ENCODE measurements around the gene ANKRD33B.
"Not testable (repeated sequence)": the region's sequence is repeated elsewhere in the genome, so short reads cannot be mapped to it uniquely, and the experiment has no call there.

The ANKRD33B gene

DNA sequence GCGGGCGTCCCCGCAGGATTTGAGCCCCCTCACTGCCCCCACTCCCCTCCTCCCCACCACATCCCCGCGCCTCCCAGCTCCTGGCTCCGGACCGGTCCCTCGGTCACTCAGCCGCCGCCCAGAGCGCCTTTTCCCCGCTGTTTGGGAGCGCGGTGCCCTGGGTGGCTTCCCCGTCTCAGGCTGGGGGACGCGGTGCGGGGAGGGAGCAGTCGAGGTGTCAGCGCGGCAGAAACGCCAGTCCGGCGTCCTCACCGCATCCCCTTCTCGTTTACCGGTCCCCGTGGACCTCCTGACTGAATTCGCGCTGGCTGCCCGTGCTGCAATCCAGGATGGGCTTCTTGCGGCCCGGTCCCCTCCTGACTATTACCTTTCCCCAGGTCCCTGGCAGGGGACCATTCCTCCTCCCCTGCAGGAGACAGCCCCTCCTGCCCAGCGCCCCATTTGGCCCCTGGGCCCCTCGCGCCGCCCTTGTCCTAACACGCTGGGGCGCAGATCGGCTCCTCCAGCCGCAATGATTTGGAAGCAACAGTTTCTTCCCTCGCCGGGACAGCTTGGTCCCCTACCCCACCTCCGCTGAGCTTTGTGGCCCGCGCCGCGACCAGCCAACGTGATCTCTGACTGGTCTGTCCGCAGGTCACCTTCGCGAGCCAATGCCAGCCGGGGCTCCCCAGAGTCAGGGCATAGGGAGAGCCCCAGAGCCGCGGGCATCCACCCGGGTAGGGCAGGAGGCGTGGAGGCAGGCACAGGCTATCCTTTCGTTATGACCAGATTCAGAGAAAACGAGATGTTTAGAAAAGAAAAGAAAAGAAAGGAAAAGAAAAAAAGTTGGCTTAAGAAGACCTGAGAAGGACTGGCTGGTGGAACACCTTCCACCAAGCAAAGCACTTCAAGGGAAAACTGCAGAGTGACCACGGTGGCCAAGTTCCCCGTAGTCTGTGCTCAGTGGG is 1.2 kb downstream of the ANKRD33B start:
- DNase-seq = no peak

DNA sequence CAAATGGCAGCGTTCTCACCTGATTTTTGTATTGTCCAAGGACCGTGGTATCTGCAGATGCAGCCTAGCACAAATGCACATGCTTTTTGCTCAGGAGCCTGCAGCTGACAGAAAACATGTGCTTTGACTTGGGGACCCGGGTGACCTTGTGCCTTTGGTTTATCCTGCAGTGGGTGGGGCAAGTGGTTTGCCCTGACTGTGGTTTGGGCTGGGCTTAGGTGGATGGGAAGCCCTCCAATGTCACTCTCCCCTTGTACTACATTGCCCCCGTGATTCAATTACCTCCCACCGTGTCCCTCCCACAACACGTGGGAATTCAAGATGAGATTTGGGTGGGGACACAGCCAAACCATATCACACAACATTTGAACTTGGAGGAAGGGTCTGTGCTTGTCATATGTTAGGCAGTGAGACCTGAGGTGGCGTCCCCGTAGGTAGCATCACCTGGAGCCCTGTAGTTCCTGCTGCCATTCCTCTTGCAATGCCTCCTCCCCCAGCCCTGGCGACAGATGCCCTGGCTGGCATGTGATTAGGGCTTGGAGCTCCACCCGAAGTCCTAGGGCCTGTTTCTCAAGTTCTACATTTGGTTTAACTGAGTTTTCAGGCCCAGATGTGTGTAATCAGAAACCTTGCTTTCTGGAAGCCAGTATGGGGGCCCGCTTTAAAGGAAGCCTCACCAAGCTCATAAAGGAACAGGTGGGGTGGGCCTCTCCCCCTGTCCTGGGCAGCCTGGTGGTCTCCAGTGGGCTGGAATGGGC is 2.1 kb downstream of the ANKRD33B start:
- Histone ChIP-seq H3K4me3 (ENCODE audit: low read depth, low read length) (no peak overlapping the region), H3K27me3 (replicated peaks) (no peaks in the 10 kb centered on the region), H3K36me3 (replicated peaks) (no peaks in the 10 kb centered on the region), H3K27ac (no peak overlapping the region)
- in situ Hi-C loops (cut with HindIII; ENCODE audit: low pct_ligation_motif_present, low sequenced_read_pairs) = no loop called here
- no peak for DNase-seq
- TF ChIP-seq, protein P1, sequence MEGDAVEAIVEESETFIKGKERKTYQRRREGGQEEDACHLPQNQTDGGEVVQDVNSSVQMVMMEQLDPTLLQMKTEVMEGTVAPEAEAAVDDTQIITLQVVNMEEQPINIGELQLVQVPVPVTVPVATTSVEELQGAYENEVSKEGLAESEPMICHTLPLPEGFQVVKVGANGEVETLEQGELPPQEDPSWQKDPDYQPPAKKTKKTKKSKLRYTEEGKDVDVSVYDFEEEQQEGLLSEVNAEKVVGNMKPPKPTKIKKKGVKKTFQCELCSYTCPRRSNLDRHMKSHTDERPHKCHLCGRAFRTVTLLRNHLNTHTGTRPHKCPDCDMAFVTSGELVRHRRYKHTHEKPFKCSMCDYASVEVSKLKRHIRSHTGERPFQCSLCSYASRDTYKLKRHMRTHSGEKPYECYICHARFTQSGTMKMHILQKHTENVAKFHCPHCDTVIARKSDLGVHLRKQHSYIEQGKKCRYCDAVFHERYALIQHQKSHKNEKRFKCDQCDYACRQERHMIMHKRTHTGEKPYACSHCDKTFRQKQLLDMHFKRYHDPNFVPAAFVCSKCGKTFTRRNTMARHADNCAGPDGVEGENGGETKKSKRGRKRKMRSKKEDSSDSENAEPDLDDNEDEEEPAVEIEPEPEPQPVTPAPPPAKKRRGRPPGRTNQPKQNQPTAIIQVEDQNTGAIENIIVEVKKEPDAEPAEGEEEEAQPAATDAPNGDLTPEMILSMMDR (IDR thresholded peaks at IDR 0.05; ENCODE audit: low read depth, low read length, missing control alignments) = no peak

More for the DNA sequence above, 1.2 kb downstream of the ANKRD33B start:
- H3K4me3 ChIP-seq (ENCODE audit: low read depth, low read length) = peak overlapping the region; percentile 62
- no peaks in the 10 kb centered on the region for H3K27me3 ChIP-seq (replicated peaks)
- no peaks in the 10 kb centered on the region for H3K36me3 ChIP-seq (replicated peaks)
- TF ChIP-seq, protein P1 (IDR thresholded peaks at IDR 0.05; ENCODE audit: low read depth, low read length, missing control alignments) = no peak
- no peak overlapping the region for H3K27ac ChIP-seq
- in situ Hi-C loops (cut with HindIII; ENCODE audit: low pct_ligation_motif_present, low sequenced_read_pairs) = no loop called here

DNA sequence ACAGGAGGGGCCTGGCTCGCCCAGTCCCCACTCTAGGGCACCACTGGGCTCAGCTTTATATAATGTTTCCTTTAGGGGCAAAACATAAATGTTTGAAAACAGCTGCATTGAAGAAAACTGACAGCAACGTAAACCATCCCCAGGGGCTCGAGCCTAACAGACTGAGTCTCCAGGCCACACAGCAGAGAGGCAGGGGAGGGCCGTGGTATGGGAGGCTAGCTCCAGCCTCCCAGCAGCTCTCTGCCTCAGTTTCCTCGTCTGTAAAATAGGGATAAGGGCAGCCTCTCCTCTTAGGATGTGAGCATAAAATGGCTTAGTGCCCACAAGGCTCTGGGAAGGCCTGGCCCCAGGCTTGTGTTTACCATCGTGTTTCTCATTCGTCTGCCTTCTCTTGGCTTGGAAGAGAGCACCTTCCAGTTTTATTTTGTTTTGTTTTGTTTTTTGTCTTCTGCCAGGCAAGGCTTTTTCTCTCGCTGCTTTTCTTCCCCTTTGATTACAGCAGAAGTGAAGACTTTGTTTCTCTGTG is 2.7 kb downstream of the ANKRD33B start:
- in situ Hi-C loops (cut with HindIII; ENCODE audit: low pct_ligation_motif_present, low sequenced_read_pairs) = no loop called here
- TF ChIP-seq, protein P1 (IDR thresholded peaks at IDR 0.05; ENCODE audit: low read depth, low read length, missing control alignments) = no peak
- no peak for DNase-seq
- Histone ChIP-seq H3K27me3 (replicated peaks) (no peaks in the 10 kb centered on the region), H3K36me3 (replicated peaks) (no peaks in the 10 kb centered on the region), H3K4me3 (ENCODE audit: low read depth, low read length) (no peak overlapping the region), H3K27ac (no peak overlapping the region)

DNA sequence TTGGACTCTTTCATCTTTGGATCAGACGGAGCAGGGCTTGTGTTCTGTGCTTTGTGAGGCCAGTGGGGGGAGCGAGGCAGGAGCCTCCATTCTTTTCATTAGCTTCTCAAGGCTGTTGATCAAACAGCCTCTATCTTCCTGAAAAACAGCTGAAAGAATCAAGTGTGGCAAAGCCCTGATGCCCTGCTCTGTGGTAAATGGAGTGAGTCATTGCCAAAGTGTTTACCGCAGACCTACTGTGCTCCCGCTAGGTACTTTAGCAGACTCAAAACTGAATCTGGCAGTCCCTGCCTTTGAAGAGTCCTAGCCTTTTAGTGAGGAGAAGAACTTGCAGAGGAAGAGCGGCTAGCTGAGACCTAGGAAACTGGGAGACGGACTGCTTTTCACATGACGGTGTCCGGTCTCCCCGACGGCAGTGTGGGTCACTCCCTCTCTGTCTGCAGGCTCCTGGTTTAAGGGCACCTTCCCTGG is 3.3 kb downstream of the ANKRD33B start:
- TF ChIP-seq, protein P1 (IDR thresholded peaks at IDR 0.05; ENCODE audit: low read depth, low read length, missing control alignments) = no peak
- no peak for DNase-seq
- H3K36me3 ChIP-seq (replicated peaks) = no peaks in the 10 kb centered on the region
- in situ Hi-C loops (cut with HindIII; ENCODE audit: low pct_ligation_motif_present, low sequenced_read_pairs) = no loop called here
- no peak overlapping the region for H3K27ac ChIP-seq
- no peak overlapping the region for H3K4me3 ChIP-seq (ENCODE audit: low read depth, low read length)
- H3K27me3 ChIP-seq (replicated peaks) = no peaks in the 10 kb centered on the region

DNA sequence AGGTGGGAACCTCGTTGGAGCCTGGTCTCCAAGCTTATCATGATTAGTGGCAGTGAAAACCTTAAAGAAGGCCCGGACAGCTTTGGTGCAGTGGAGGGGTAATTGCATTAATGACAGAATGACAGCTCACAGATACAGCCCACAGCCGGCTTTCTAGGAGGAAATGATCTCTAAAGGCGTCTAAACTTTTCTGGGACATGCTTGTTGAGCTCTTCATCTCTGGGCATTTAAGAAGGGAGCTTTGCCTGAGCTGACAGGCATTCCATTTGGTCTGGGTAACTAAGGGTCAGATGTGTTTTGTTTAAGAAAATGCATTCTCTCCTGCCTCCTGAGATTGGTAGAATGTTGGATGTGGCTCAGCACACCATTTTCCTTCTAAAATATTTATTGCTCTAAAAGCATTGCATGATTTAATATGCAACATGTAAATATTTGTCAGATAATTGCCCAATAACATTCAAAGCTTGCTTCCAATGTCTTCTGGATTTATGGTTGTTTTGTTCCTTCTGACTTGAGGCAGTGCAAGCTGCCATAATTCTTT is 4.0 kb downstream of the ANKRD33B start:
- H3K27me3 ChIP-seq (replicated peaks) = no peaks in the 10 kb centered on the region
- TF ChIP-seq, protein P1 (IDR thresholded peaks at IDR 0.05; ENCODE audit: low read depth, low read length, missing control alignments) = no peak
- H3K36me3 ChIP-seq (replicated peaks) = no peaks in the 10 kb centered on the region
- DNase-seq = no peak
- in situ Hi-C loops (cut with HindIII; ENCODE audit: low pct_ligation_motif_present, low sequenced_read_pairs) = no loop called here
- H3K4me3 ChIP-seq (ENCODE audit: low read depth, low read length) = no peak overlapping the region
- no peak overlapping the region for H3K27ac ChIP-seq

DNA sequence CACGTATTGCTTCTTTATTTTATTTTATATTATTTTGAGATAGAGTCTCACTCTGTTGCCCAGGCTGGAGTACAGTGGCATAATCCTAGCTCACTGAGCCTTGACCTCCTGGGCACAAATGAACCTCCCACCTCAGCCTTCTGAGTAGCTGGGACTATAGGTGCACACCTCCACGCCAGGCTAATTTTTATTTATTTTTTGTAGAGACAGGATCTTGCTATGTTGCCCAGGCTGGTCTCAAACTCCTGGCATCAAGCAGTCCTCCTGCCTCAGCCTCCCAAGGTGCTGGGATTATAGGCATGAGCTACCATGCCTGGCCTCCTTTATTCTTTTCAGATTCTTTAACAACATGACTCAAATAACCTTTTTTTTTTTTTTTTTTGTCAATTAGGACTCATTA is 6.7 kb downstream of the ANKRD33B start:
- H3K36me3 ChIP-seq (replicated peaks); DNase-seq; H3K4me3 ChIP-seq (ENCODE audit: low read depth, low read length); H3K27me3 ChIP-seq (replicated peaks); in situ Hi-C loops (cut with HindIII; ENCODE audit: low pct_ligation_motif_present, low sequenced_read_pairs); H3K27ac ChIP-seq: not testable (repeated sequence)
